HepG2 (cell line): ENCODE results near the gene LRFN2.

Experiments
- AKAP8 ChIP-seq: sonication (generic); formaldehyde crosslinking; IDR thresholded peaks from 2 replicates; pipeline ENCODE4 v1.5.1; 2020; ENCODE audit warnings: mild to moderate bottlenecking, missing genetic modification reagents
- BRF2 ChIP-seq: sonication (generic); formaldehyde crosslinking; IDR thresholded peaks from 2 replicates; pipeline ENCODE4 v1.8.1; 2022; ENCODE audit warnings: mild to moderate bottlenecking, missing genetic modification reagents
- CREB1 ChIP-seq, 2 experiments: fragments of 450-650 bp in 1 of 2; IDR thresholded peaks; 2 replicates each; pipeline ENCODE4 v1.6.1; 2016 to 2017; ENCODE audit warnings: control low read depth in 1 of 2, mild to moderate bottlenecking in 1 of 2, missing compliant biosample characterization in 1 of 2, missing genetic modification characterization in 1 of 2
- ERF ChIP-seq: IDR thresholded peaks from 2 replicates; pipeline ENCODE4 v1.6.1; 2018; ENCODE audit warnings: missing biosample characterization, missing genetic modification reagents
- PHF8 ChIP-seq: sonication (generic); formaldehyde crosslinking; IDR thresholded peaks from 2 replicates; pipeline ENCODE4 v1.5.0; 2020; ENCODE audit warnings: missing genetic modification reagents
- SMC3 ChIP-seq: IDR thresholded peaks from 2 replicates; pipeline ENCODE4 v1.6.1; 2011; ENCODE audit warnings: low read length, improper control_type of control experiment
- SP1 ChIP-seq, 2 experiments: fragments of 450-650 bp in 1 of 2; sonication (generic) in 1 of 2; formaldehyde crosslinking in 1 of 2; IDR thresholded peaks; 2 replicates each; pipeline versions ENCODE4 v1.4.0 to v1.6.1; 2016 to 2020; ENCODE audit warnings: missing genetic modification reagents in 1 of 2
- SRSF1 ChIP-seq: fragments of 200-400 bp; formaldehyde crosslinking; optimal IDR thresholded peaks from 2 replicates; pipeline ENCODE3; 2017; ENCODE audit warnings: mild to moderate bottlenecking, low read depth, low read length, moderate library complexity
- ZBTB2 ChIP-seq: sonication (generic); formaldehyde crosslinking; IDR thresholded peaks from 2 replicates; pipeline ENCODE4 v1.8.0; 2022; ENCODE audit warnings: low read depth, missing genetic modification reagents
- ZNF34 ChIP-seq: sonication (generic); formaldehyde crosslinking; IDR thresholded peaks from 2 replicates; pipeline ENCODE4 v1.4.0; 2020; ENCODE audit warnings: mild to moderate bottlenecking, missing genetic modification reagents, borderline replicate concordance
- TF ChIP-seq, protein P1 (sequence below): IDR thresholded peaks from 2 replicates; pipeline ENCODE4 v1.6.1; 2012; ENCODE audit warnings: low read length, improper control_type of control experiment
- TF ChIP-seq, protein P2 (sequence below): sonication (generic); formaldehyde crosslinking; IDR thresholded peaks from 2 replicates; pipeline ENCODE4 v1.4.0; 2020; ENCODE audit warnings: missing genetic modification reagents

GRCh38 chr6:40610229-40610628 lies 23.1 kb upstream of the LRFN2 start:
- TF ChIP-seq ZBTB2 (CRISPR knock-in tag) (no peak), PHF8 (no peak), SRSF1 (no peak), AKAP8 (CRISPR knock-in tag) (no peak), SMC3 (no peak), ERF (no peak), SP1 (IDR thresholded peaks at IDR 0.05) (no peak), SP1 (CRISPR knock-in tag; IDR thresholded peaks at IDR 0.05) (no peak), BRF2 (no peak), ZNF34 (CRISPR knock-in tag) (no peak), CREB1 (IDR thresholded peaks at IDR 0.05) (no peak), CREB1 (CRISPR knock-in tag; IDR thresholded peaks at IDR 0.05) (no peak)
- TF ChIP-seq, protein P1, sequence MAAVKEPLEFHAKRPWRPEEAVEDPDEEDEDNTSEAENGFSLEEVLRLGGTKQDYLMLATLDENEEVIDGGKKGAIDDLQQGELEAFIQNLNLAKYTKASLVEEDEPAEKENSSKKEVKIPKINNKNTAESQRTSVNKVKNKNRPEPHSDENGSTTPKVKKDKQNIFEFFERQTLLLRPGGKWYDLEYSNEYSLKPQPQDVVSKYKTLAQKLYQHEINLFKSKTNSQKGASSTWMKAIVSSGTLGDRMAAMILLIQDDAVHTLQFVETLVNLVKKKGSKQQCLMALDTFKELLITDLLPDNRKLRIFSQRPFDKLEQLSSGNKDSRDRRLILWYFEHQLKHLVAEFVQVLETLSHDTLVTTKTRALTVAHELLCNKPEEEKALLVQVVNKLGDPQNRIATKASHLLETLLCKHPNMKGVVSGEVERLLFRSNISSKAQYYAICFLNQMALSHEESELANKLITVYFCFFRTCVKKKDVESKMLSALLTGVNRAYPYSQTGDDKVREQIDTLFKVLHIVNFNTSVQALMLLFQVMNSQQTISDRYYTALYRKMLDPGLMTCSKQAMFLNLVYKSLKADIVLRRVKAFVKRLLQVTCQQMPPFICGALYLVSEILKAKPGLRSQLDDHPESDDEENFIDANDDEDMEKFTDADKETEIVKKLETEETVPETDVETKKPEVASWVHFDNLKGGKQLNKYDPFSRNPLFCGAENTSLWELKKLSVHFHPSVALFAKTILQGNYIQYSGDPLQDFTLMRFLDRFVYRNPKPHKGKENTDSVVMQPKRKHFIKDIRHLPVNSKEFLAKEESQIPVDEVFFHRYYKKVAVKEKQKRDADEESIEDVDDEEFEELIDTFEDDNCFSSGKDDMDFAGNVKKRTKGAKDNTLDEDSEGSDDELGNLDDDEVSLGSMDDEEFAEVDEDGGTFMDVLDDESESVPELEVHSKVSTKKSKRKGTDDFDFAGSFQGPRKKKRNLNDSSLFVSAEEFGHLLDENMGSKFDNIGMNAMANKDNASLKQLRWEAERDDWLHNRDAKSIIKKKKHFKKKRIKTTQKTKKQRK = no peak
- TF ChIP-seq, protein P2, sequence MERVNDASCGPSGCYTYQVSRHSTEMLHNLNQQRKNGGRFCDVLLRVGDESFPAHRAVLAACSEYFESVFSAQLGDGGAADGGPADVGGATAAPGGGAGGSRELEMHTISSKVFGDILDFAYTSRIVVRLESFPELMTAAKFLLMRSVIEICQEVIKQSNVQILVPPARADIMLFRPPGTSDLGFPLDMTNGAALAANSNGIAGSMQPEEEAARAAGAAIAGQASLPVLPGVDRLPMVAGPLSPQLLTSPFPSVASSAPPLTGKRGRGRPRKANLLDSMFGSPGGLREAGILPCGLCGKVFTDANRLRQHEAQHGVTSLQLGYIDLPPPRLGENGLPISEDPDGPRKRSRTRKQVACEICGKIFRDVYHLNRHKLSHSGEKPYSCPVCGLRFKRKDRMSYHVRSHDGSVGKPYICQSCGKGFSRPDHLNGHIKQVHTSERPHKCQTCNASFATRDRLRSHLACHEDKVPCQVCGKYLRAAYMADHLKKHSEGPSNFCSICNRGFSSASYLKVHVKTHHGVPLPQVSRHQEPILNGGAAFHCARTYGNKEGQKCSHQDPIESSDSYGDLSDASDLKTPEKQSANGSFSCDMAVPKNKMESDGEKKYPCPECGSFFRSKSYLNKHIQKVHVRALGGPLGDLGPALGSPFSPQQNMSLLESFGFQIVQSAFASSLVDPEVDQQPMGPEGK (CRISPR knock-in tag) = no peak
